Ovary (tissue), 9 donors: Measurements from ENCODE around the gene FAM170B. TPM values are rescaled to one million over a fixed set of nuclear protein-coding genes. Genes with fewer than 3 reads are reported as not detected.

ENCODE experiments used
- DNase-seq, 5 donors: peaks; one replicate each; pipeline ENCODE4 v3.0.0-alpha.2; 2019 to 2020
- H3K27ac ChIP-seq, 2 donors: fragments of 200-600 bp; one replicate each; pipeline versions ENCODE4 v1.5.1 to v1.8.0; 2019 to 2022
- H3K27me3 ChIP-seq: fragments of 200-600 bp; one replicate; pipeline ENCODE4 v1.8.0; 2022
- H3K36me3 ChIP-seq: fragments of 200-600 bp; sonication (generic); one replicate; pipeline ENCODE4 v1.5.1; 2019
- H3K4me1 ChIP-seq: one replicate; pipeline ENCODE4 v1.8.1; 2013; ENCODE audit warnings: mild to moderate bottlenecking, moderate library complexity; ENCODE audit not compliant: insufficient read depth
- H3K4me3 ChIP-seq: fragments of 200-600 bp; sonication (generic); one replicate; pipeline ENCODE4 v1.5.1; 2017
- H3K9me3 ChIP-seq, 2 donors: fragments of 200-600 bp in 1 of 2; sonication (generic) in 1 of 2; one replicate each; pipeline versions ENCODE4 v1.5.1 to v1.8.1; 2013 to 2019; ENCODE audit warnings: mild to moderate bottlenecking in 1 of 2, moderate library complexity in 1 of 2
- EP300 ChIP-seq: sonication (generic); formaldehyde crosslinking; IDR thresholded peaks from one replicate; pipeline ENCODE4 v1.6.1; 2017; ENCODE audit warnings: antibody characterized with exemption
- POLR2A ChIP-seq: fragments of 450-650 bp; IDR thresholded peaks from one replicate; pipeline ENCODE4 v1.6.1; 2017; ENCODE audit warnings: antibody characterized with exemption, mild to moderate bottlenecking, moderate library complexity
- WGBS, 3 donors: extraction: QIAGEN DNeasy Blood & Tissue Kit in 1 of 3; methylation state at CpG; one replicate each; pipeline versions ENCODE4 v1.1.5 to v1.1.7; 2013 to 2017; 5-methylcytosine and 5-hydroxymethylcytosine counted together
- intact Hi-C, 4 donors: fragments of 100-400 bp; cut with DNase I; formaldehyde crosslinking; loops; one replicate each; pipeline versions ENCODE4 v1.11.0 to v1.15.1; 2022 to 2023
- polyA plus RNA-seq, 2 donors: library from polyadenylated mRNA; stranded (reverse); fragments of 200-250 nt in 1 of 2; fragments of 350-450 nt in 1 of 2; fragmentation: Illumina TruSeq in 1 of 2; extraction: RNeasy Lipid Tissue Mini Kit (QIAGEN cat#74804) in 1 of 2; gene quantifications; one replicate each; pipeline ENCODE4 v1.2.3, GENCODE V29; 2013 to 2014
- total RNA-seq, 7 donors: library from RNA; depleted of rRNA in 2 of 7; stranded (reverse); fragments of >200 nt in 2 of 7; fragmentation: NEBNext Ultra II Directional in 3 of 7; extraction: Animal tissue kit (Norgen Biotek cat#: 25700) in 3 of 7; gene quantifications; one replicate each; pipeline versions ENCODE4 v1.1.0 to v1.2.4, GENCODE V29; 2016 to 2023
- TF ChIP-seq, protein P1 (sequence below), 3 donors: fragments of 450-650 bp in 2 of 3; fragments of 200-600 bp in 1 of 3; IDR thresholded peaks; one replicate each; pipeline versions ENCODE4 v1.5.1 to v1.8.0; 2016 to 2022; ENCODE audit warnings: antibody characterized with exemption in 3 of 3, mild to moderate bottlenecking in 1 of 3
- donor health status: DM: no; HTN: no; CAD: no; lungs with moderate emphysema.
- donor health status: DM: no; HTN: no; CAD: no.
- donor health status: Bipolar disorder and iron deficiency.
- donor health status: DM: yes; HTN: yes; CAD: no.
- donor health status: DM: no; HTN: no; CAD: no.
- donor health status: DM: yes; HTN: yes; CAD: no.

The FAM170B gene
- total and polyA plus RNA-seq, 9 donors, result not detected

DNA sequence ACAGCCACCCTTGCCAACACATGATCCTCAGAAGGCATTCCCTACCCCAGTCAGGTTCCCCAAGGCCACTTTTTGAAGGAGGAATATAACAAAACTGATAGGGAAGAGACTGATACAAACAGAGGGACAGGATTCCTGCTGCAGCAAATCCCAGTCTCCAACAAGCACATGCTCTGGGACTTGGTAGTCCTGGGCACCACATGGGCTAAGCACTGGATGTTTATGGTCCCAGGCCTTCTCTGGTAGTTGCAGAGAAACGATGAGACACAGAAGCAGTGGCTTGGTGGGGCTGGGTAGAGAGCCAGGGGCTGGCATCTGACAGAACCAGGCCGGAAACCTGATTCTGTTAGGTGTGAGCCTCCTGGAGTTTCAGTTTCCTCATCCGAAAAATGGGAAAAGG, 21.7 kb downstream of the FAM170B start:
- intact Hi-C loops, result loop anchor here in 1 of 4 donors (10.0 kb wide), 1 partner anchor 97 kb away; no protein-coding TSS in a partner anchor
- DNase-seq, result no peak
- TF ChIP-seq, protein P1, sequence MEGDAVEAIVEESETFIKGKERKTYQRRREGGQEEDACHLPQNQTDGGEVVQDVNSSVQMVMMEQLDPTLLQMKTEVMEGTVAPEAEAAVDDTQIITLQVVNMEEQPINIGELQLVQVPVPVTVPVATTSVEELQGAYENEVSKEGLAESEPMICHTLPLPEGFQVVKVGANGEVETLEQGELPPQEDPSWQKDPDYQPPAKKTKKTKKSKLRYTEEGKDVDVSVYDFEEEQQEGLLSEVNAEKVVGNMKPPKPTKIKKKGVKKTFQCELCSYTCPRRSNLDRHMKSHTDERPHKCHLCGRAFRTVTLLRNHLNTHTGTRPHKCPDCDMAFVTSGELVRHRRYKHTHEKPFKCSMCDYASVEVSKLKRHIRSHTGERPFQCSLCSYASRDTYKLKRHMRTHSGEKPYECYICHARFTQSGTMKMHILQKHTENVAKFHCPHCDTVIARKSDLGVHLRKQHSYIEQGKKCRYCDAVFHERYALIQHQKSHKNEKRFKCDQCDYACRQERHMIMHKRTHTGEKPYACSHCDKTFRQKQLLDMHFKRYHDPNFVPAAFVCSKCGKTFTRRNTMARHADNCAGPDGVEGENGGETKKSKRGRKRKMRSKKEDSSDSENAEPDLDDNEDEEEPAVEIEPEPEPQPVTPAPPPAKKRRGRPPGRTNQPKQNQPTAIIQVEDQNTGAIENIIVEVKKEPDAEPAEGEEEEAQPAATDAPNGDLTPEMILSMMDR (IDR thresholded peaks at IDR 0.05), result no peak
- TF ChIP-seq POLR2A (no peak), EP300 (no peak)
- peaks cover 49% of the 10 kb centered on the region for H3K4me1 ChIP-seq
- peak overlapping the region in 1 of 2 donors; percentile 19 for H3K27ac ChIP-seq
- H3K27me3 ChIP-seq, result no peaks in the 10 kb centered on the region
- 38 to 76% (median 55%) methylated on average over 3 of the region's 3 CpGs for WGBS, 3 donors
- no peak overlapping the region for H3K4me3 ChIP-seq
- H3K9me3 ChIP-seq, result no peaks in the 10 kb centered on the region
- no peaks in the 10 kb centered on the region for H3K36me3 ChIP-seq

DNA sequence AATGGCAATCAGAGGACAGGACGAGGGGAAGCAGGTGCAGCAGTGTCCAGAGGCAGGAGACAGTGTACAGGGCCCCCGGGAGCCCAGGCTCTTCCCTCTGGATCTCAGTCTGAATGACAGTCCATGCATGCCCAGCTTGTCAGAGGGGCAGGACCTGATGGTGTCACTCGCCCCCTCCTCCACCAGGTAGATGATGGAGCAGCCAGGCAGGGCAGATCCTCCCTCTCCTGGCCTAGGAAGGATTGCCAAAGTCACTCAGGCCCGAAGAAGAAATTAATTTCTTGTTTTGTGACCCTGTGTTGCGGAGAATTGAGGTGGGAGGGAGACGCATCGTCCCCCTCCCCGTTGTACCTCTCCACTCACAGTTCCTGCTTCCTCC, 22.5 kb downstream of the FAM170B start:
- Histone ChIP-seq H3K27me3 (no peaks in the 10 kb centered on the region), H3K4me1 (peaks cover 56% of the 10 kb centered on the region), H3K36me3 (no peaks in the 10 kb centered on the region), H3K27ac (peak overlapping the region in 1 of 2 donors; percentile 51), H3K4me3 (no peak overlapping the region), H3K9me3 (no peaks in the 10 kb centered on the region)
- intact Hi-C loops, result loop anchor here in 1 of 4 donors (10.0 kb wide), 1 partner anchor 97 kb away; no protein-coding TSS in a partner anchor
- DNase-seq, result no peak
- TF ChIP-seq EP300, result no peak
- TF ChIP-seq, protein P1 (IDR thresholded peaks at IDR 0.05), result no peak
- TF ChIP-seq POLR2A, result no peak
- WGBS, 3 donors, result 39 to 41% (median 40%) methylated on average over 8 of the region's 8 CpGs

DNA sequence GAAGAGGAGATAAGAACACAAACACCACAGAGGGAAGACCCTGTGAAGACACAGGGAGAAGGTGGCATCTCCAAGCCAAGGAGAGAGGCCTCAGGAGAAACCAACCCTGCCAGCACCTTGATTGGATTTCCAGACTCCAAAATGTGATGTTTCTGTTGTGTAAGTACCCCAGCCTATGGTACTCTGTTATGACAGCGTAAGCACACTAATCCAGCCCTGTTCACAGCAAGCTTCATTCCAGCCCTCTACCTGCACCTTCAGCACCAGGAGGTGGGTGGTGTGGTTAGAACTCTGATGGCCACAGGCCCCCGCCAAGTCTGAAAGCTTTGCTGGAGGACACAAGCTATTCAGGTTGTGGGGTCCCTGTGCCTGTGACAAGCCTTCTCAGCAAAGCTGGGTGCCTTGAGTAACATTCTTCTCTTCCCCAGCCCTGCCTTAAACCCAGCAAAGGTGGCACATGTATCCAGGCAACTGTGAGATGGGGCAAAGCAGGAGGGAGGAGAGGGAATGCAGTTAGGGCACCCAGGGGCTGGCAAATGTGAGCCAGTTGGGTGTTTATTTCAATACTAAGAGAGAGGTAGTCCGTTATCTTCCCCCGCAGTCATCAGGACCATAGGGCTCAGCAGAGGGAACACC, 23.0 kb downstream of the FAM170B start:
- TF ChIP-seq EP300 (no peak), POLR2A (no peak)
- TF ChIP-seq, protein P1 (IDR thresholded peaks at IDR 0.05), result no peak
- Histone ChIP-seq H3K36me3 (no peaks in the 10 kb centered on the region), H3K27ac (peak overlapping the region in 1 of 2 donors; percentile 51), H3K4me1 (peaks cover 57% of the 10 kb centered on the region), H3K27me3 (no peaks in the 10 kb centered on the region), H3K4me3 (no peak overlapping the region), H3K9me3 (no peaks in the 10 kb centered on the region)
- DNase-seq, result no peak
- intact Hi-C loops, result loop anchor here in 1 of 4 donors (10.0 kb wide), 1 partner anchor 96 kb away; no protein-coding TSS in a partner anchor
- whole genome bisulfite sequencing, 3 donors, result 83 to 94% (median 85%) methylated on average over 4 of the region's 4 CpGs

DNA sequence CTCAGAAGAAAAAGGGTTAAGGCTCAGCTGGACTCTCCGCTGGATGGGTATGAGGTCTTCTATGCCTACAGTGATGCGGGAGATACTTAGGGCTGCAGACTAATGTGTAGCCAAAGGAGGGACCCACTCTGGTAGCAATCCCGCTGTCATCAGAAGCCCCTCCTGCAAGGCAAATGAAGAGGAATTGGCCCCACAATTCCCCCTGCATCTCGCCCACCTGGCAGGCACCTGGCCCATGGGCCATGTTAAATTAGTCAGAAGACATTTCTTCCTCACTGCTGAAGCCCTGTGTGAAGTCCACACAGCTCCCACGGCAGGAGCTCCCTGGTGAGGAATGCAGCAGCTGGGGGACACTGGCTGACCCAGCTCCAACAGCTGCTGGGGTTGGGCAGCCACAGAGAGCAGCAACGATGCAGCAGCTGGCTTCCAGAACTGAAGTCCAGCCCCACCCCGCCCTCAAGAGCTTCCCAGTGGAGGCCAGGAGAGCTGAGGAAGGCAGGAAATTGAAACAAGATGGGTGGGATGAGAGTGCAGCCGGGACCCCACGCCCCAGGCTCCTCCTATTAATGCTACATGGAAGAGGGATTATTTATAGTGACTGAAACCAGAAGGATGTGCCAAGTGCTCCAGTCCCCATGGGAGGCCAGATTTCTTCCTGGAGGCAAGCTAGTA, 24.0 kb downstream of the FAM170B start:
- TF ChIP-seq EP300 (no peak), POLR2A (no peak)
- TF ChIP-seq, protein P1 (IDR thresholded peaks at IDR 0.05), result no peak
- DNase-seq, result peak; percentile 68 to 81 (median 70)
- no peaks in the 10 kb centered on the region for H3K9me3 ChIP-seq
- intact Hi-C loops, result loop anchor here in 1 of 4 donors (10.0 kb wide), 1 partner anchor 95 kb away; no protein-coding TSS in a partner anchor
- no peaks in the 10 kb centered on the region for H3K36me3 ChIP-seq
- no peak overlapping the region for H3K4me3 ChIP-seq
- no peak overlapping the region for H3K27ac ChIP-seq
- H3K4me1 ChIP-seq, result peaks cover 56% of the 10 kb centered on the region
- no peaks in the 10 kb centered on the region for H3K27me3 ChIP-seq
- 19 to 35% (median 25%) methylated on average over 8 to 9 of the region's 9 CpGs for WGBS, 3 donors
